Cardiac fibroblast (primary cell): ENCODE data around the gene TMEM176B.

Source experiments
- DNase-seq, 2 donors: peaks; one replicate each; pipeline versions ENCODE4 v3.0.0 to v3.0.0-alpha.2; 2010; ENCODE audit warnings: low read depth in 2 of 2
- H3K4me3 ChIP-seq, 2 donors: replicated peaks in 1 of 2; 1 replicate in 1 of 2; 2 replicates in 1 of 2; pipeline ENCODE4 v1.5.1; 2011; ENCODE audit warnings: low read depth in 2 of 2, low read length in 2 of 2, mild to moderate bottlenecking in 2 of 2, moderate library complexity in 1 of 2
- CTCF ChIP-seq: IDR thresholded peaks from one replicate; pipeline ENCODE4 v1.5.1; 2011; ENCODE audit warnings: low read depth, mild to moderate bottlenecking, low read length, inconsistent platforms

The TMEM176B gene

GRCh38 chr7:150806863-150807262 is 6.7 kb upstream of the TMEM176B start:
- H3K4me3 ChIP-seq, result no peak overlapping the region
- no peak for DNase-seq
- TF ChIP-seq CTCF, result no peak

GRCh38 chr7:150806454-150806853 is 6.3 kb upstream of the TMEM176B start:
- no peak overlapping the region for H3K4me3 ChIP-seq
- TF ChIP-seq CTCF, result no peak
- no peak for DNase-seq

- no peak overlapping the region for H3K4me3 ChIP-seq
- no peak for TF ChIP-seq CTCF
Measured at GRCh38 chr7:150805864-150806263, 5.7 kb upstream of the TMEM176B start.

GRCh38 chr7:150804802-150805201 is 4.6 kb upstream of the TMEM176B start:
- DNase-seq, result no peak
- no peak for TF ChIP-seq CTCF
- H3K4me3 ChIP-seq, result no peak overlapping the region

More at GRCh38 chr7:150805864-150806263, 5.7 kb upstream of the TMEM176B start:
- DNase-seq, result no peak

GRCh38 chr7:150803161-150803860 is 3.1 kb upstream of the TMEM176B start:
- no peak overlapping the region for H3K4me3 ChIP-seq
- no peak for DNase-seq
- TF ChIP-seq CTCF, result no peak

GRCh38 chr7:150801946-150802771 is 2.0 kb upstream of the TMEM176B start:
- DNase-seq, result no peak
- no peak for TF ChIP-seq CTCF
- no peak overlapping the region for H3K4me3 ChIP-seq
